D721Med (cell line): ENCODE measurements around the gene TBC1D22B.
"Not testable (repeated sequence)": the region's sequence is repeated elsewhere in the genome, so short reads cannot be mapped to it uniquely, and the experiment has no call there.

Experiments
- DNase-seq: peaks from one replicate; pipeline ENCODE4 v3.0.0; 2011; ENCODE audit warnings: low spot score; ENCODE audit not compliant: insufficient read length
- FAIRE-seq: peaks from 2 replicates; lab custom pipeline; 2011; peaks lifted over from hg19 to GRCh38; lab: Jason Lieb, UNC
- CTCF ChIP-seq: IDR thresholded peaks from 2 replicates; pipeline ENCODE4 v1.5.1; 2012; ENCODE audit warnings: mild to moderate bottlenecking, control low read depth; ENCODE audit not compliant: insufficient read depth; ENCODE audit errors: missing control alignments

The TBC1D22B gene

GRCh38 chr6:37332894-37333293 lies 75.3 kb downstream of the TBC1D22B start:
- no peak for DNase-seq
- FAIRE-seq: no peak
- TF ChIP-seq CTCF: no peak

- no peak for TF ChIP-seq CTCF
- no peak for DNase-seq
- no peak for FAIRE-seq
Observed at GRCh38 chr6:37334047-37334446, 76.5 kb downstream of the TBC1D22B start.

- not testable (repeated sequence) for FAIRE-seq, DNase-seq
Observed at GRCh38 chr6:37338317-37338716, 80.7 kb downstream of the TBC1D22B start.

- no peak for DNase-seq
- TF ChIP-seq CTCF: no peak
- no peak for FAIRE-seq
Observed at GRCh38 chr6:37338745-37339255, 81.2 kb downstream of the TBC1D22B start.

- no peak for DNase-seq
- FAIRE-seq: no peak
- no peak for TF ChIP-seq CTCF
Observed at GRCh38 chr6:37339741-37340638, 82.4 kb downstream of the TBC1D22B start.

- FAIRE-seq (no peak), DNase-seq (no peak)
- TF ChIP-seq CTCF: no peak
Observed at GRCh38 chr6:37340639-37340943, 83.0 kb downstream of the TBC1D22B start.

- no peak for TF ChIP-seq CTCF
- no peak for FAIRE-seq
- no peak for DNase-seq
Observed at GRCh38 chr6:37343248-37343647, 85.7 kb downstream of the TBC1D22B start.
